Epithelial cell of proximal tubule (primary cell): Measurements from ENCODE around the gene SHROOM2. TPM values are rescaled to one million over a fixed set of nuclear protein-coding genes. Genes with fewer than 3 reads are reported as not detected.

ENCODE experiments used
- DNase-seq: peaks from one replicate; pipeline ENCODE4 v3.0.0-alpha.2; 2011; ENCODE audit warnings: low read depth
- H3K4me3 ChIP-seq: 2 replicates; pipeline ENCODE4 v1.5.1; 2011; ENCODE audit warnings: low read depth, mild to moderate bottlenecking, low read length
- total RNA-seq: library from RNA; depleted of rRNA; stranded (reverse); fragments of >200 nt; gene quantifications from 2 replicates; pipeline ENCODE4 v1.2.3, GENCODE V29; 2015
- TF ChIP-seq, protein P1 (sequence below): conservative IDR thresholded peaks from 2 replicates; pipeline ENCODE4 v1.5.1; 2012; ENCODE audit warnings: low read depth, mild to moderate bottlenecking, low read length

The SHROOM2 gene
- total RNA-seq, 1 donor from 2014 or later: 8.9 TPM

DNA sequence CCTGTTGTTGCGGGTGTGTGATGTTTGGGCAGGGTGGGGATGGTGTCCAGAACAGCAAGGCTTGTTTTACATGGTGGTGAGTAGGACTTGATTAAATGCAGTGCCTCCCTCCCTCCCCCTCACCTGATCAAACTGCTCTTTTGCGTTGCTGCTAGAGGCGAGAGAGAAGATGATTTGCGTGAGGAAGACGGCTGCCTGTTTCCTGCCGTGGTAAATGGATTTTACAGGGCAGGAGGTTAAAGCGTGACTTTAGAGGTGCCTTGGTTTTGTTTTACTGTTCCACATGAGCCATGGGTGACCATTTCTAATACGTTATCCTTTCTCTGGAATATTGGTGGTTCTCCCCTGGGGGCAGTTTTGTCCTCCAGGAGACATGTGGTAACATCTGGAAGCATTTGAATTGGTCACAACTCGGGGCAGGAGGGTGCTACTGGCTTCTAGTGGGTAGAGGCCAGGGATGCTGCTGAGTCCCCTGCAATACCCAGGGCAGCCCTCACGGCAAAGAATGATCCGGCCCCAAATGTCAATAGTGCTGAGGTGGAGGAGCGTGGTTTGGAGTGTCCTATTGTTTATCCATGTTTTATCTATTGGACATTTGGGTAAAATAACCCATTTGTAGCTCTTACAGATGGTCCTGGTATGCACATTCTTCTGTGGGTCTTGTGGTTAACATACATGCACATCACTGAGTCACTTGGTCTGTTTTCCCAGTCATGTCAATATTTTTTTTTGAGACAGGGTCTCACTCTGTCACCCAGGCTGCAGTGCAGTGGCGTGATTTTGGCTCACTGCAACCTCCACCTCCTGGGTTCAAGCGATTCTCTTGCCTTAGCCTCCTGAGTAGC is 73.7 kb downstream of the SHROOM2 start:
- no peak overlapping the region for H3K4me3 ChIP-seq
- no peak for DNase-seq
- TF ChIP-seq, protein P1, sequence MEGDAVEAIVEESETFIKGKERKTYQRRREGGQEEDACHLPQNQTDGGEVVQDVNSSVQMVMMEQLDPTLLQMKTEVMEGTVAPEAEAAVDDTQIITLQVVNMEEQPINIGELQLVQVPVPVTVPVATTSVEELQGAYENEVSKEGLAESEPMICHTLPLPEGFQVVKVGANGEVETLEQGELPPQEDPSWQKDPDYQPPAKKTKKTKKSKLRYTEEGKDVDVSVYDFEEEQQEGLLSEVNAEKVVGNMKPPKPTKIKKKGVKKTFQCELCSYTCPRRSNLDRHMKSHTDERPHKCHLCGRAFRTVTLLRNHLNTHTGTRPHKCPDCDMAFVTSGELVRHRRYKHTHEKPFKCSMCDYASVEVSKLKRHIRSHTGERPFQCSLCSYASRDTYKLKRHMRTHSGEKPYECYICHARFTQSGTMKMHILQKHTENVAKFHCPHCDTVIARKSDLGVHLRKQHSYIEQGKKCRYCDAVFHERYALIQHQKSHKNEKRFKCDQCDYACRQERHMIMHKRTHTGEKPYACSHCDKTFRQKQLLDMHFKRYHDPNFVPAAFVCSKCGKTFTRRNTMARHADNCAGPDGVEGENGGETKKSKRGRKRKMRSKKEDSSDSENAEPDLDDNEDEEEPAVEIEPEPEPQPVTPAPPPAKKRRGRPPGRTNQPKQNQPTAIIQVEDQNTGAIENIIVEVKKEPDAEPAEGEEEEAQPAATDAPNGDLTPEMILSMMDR: no peak

DNA sequence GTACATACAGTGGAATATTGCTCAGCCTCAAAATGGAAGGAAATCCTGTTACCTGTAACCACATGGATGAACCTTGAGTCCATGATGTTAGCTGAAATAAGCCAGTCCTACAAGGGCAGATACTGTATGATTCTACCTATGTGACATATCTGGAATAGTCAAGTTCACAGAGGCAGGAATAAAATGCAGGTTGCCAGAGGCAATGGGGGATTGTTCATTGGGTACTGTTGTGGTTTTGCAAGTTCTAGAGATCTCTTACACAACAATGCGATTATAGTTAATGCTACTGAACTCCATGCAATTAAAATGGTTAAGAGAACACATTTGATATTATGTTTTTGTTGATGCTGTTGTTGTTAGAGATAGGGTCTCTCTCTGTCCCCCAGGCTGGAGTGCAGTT is 74.6 kb downstream of the SHROOM2 start:
- H3K4me3 ChIP-seq: no peak overlapping the region
- TF ChIP-seq, protein P1: no peak
- no peak for DNase-seq

DNA sequence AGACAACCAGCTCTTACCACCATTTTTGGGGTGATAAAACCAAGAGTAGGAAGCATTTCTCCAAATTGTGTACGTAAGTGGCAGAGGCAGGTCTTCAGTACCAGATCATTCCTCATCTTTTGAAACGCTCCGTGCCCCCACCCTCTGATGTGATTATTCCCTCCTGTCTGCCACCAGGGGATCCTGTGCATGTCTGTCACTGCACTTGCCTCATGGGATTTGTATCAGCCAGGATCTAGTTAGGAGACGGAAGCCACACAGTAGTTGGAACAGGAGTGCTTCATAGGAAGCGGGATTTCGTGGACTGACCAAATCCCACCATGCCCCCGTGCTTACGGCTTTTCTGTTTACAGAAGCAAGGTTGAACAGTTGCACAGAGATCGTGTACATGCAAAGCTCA is 75.5 kb downstream of the SHROOM2 start:
- TF ChIP-seq, protein P1: no peak
- no peak for DNase-seq
- H3K4me3 ChIP-seq: no peak overlapping the region

DNA sequence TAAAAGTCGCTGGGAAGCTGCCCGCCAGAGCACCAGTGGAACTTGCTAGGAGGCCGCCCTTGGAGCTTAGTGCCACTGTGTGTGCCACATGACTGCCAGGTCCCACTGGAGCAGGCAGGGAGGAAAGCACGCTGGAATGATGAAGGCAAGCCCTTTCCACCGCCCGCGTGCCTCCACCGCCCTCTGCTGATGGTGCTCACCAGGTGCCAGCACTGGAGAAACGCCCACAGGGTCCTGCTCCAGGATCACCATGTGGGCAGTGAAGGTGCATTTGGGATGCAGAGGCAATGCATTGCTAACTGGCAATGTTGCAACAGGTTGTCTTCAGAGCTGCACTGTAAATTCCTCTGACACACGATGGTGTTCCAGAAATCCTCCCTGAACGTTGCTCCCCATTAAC is 76.3 kb downstream of the SHROOM2 start:
- TF ChIP-seq, protein P1: no peak
- no peak overlapping the region for H3K4me3 ChIP-seq
- DNase-seq: no peak

DNA sequence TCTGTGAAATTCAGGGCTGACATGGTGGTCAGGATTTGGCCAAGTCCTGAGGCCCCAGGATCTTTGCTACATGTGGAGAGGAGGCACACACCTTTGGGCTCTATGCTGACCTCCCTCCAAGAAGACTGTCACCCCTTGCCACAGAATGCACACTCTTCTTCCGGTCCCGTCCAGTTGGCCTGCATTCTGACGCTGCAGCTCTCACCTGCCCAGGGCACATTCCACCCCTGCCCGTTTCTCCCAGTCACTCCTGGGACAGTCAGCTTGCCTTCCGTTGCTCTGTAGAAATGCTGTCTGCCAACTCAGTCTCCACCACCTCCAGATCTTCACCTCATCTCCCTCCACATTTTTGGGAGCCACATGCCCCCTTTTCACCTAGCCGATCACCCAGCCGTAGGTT is 76.7 kb downstream of the SHROOM2 start:
- H3K4me3 ChIP-seq: no peak overlapping the region
- TF ChIP-seq, protein P1: no peak

DNA sequence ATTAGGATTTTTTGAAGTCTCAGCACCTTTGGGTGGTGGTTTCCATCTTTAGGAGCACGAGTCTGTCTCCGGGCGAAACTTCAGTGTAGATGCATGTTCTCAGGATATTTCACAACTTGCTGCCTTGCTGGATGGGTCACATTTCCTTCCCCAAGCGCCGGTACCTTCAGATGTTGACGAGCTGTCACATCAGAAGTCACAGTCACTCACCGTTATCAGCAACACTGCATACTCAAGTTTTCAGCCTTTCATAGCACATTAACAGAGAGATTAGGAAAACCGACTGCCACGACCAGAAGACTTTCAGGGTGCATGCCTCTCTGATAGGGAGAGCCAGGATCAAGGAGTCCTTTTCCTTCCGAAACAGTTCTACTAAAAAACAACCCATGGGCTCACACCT is 77.8 kb downstream of the SHROOM2 start:
- DNase-seq: no peak
- TF ChIP-seq, protein P1: no peak
- no peak overlapping the region for H3K4me3 ChIP-seq

More for the DNA sequence above, 76.7 kb downstream of the SHROOM2 start:
- DNase-seq: no peak
